HG02938 (cell line): ENCODE results near the gene PHAF1.
A peak's percentile ranks its signal among the peaks of the same experiment; 100 is the strongest.

Experiments
- ATAC-seq: cut with Tn5 transposase; IDR thresholded peaks from one replicate; pipeline ENCODE4 v1.9.1; 2021; ENCODE audit warnings: mild to moderate bottlenecking, moderate library complexity; ENCODE audit not compliant: unreplicated experiment

The PHAF1 gene

GRCh38 chr16:67191995-67192681, 82.4 kb downstream of the PHAF1 start, which contains the start of gene E2F4:
E2F4 (plus strand) TSS chr16:67192155; CDS start chr16:67192228, 73 bp downstream.
- peak; percentile 82 for ATAC-seq

GRCh38 chr16:67192781-67193361, 83.1 kb downstream of the PHAF1 start:
- no peak for ATAC-seq

GRCh38 chr16:67193536-67193935, 83.8 kb downstream of the PHAF1 start:
- ATAC-seq = no peak

GRCh38 chr16:67194260-67194659, 84.5 kb downstream of the PHAF1 start:
- ATAC-seq = no peak

- ATAC-seq = no peak
Measured at GRCh38 chr16:67195676-67196075, 85.9 kb downstream of the PHAF1 start.

DNA sequence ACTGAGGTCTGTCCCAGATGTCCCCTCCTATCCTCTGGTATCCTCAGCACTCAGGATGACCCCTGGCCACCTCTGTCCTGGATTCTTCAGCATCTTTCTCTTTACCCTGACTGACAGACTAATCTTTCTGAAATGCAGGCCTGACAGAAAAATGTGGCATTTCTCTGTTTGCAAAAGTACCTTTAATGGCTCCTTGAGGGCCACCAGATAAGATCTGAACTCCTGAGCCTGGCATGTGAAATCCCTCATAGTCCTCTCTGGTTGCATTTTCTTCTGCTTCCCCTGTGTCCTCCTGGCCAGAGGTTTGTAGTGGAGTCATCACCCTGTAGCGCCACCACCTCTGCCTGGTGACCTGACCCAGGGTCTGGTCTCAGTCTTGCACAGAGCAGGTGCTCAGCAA, 87.1 kb downstream of the PHAF1 start:
- ATAC-seq = no peak

GRCh38 chr16:67197704-67198103, 88.0 kb downstream of the PHAF1 start:
- ATAC-seq = no peak
